DND-41 (cell line): ENCODE results near the gene GALNT1.

Experiments
- ATAC-seq: fragments of 200-7000 bp; cut with Tn5 transposase; 3 replicates; pipeline ENCODE4 v1.9.1; 2021; ENCODE audit warnings: low read depth; ENCODE audit not compliant: insufficient read depth
- DNase-seq: peaks from one replicate; pipeline ENCODE4 v3.0.0-alpha.2; 2020
- H2AFZ ChIP-seq: 2 replicates; pipeline ENCODE4 v1.6.0; 2012; ENCODE audit warnings: low read depth, low read length
- H3K27ac ChIP-seq: 2 replicates; pipeline ENCODE4 v1.5.1; 2012; ENCODE audit warnings: low read length, inconsistent platforms
- H3K27me3 ChIP-seq: fragments of 200-600 bp; sonication (generic); 2 replicates; pipeline ENCODE4 v1.6.0; 2012; ENCODE audit warnings: low read length, mild to moderate bottlenecking, inconsistent platforms; ENCODE audit not compliant: insufficient read depth, poor library complexity
- H3K36me3 ChIP-seq: 2 replicates; pipeline ENCODE4 v1.5.1; 2012; ENCODE audit warnings: low read length, inconsistent platforms; ENCODE audit not compliant: insufficient read depth
- H3K4me1 ChIP-seq: 2 replicates; pipeline ENCODE4 v1.5.1; 2012; ENCODE audit warnings: mild to moderate bottlenecking, low read length; ENCODE audit not compliant: insufficient read depth
- H3K4me2 ChIP-seq: 2 replicates; pipeline ENCODE4 v1.6.0; 2012; ENCODE audit warnings: mild to moderate bottlenecking, moderate library complexity, low read length, inconsistent platforms; ENCODE audit not compliant: insufficient read depth
- H3K4me3 ChIP-seq, 2 experiments: fragments of 200-600 bp in 1 of 2; shearing (Covaris generic) in 1 of 2; 2 replicates each; pipeline ENCODE4 v1.5.1; 2012 to 2016; ENCODE audit warnings: inconsistent platforms in 2 of 2, low read length in 2 of 2, mild to moderate bottlenecking in 2 of 2, low read depth in 1 of 2, moderate library complexity in 1 of 2
- H3K79me2 ChIP-seq: 2 replicates; pipeline ENCODE4 v1.6.0; 2012; ENCODE audit warnings: low read length, inconsistent platforms; ENCODE audit not compliant: insufficient read depth
- H3K9ac ChIP-seq: 2 replicates; pipeline ENCODE4 v1.6.0; 2012; ENCODE audit warnings: low read depth, mild to moderate bottlenecking, inconsistent platforms, low read length, moderate library complexity
- H3K9me3 ChIP-seq: 2 replicates; pipeline ENCODE4 v1.5.1; 2012; ENCODE audit warnings: low read length, moderate library complexity, mild to moderate bottlenecking, inconsistent platforms; ENCODE audit not compliant: insufficient read depth, severe bottlenecking
- H4K20me1 ChIP-seq: 2 replicates; pipeline ENCODE4 v1.6.0; 2012; ENCODE audit warnings: low read length; ENCODE audit not compliant: insufficient read depth
- CTCF ChIP-seq: IDR thresholded peaks from 2 replicates; pipeline ENCODE4 v1.5.1; 2012; ENCODE audit warnings: borderline replicate concordance, low read length, moderate library complexity, mild to moderate bottlenecking; ENCODE audit not compliant: poor library complexity, severe bottlenecking; ENCODE audit errors: extremely low read depth
- EZH2 ChIP-seq: IDR thresholded peaks from 3 replicates; pipeline ENCODE4 v1.6.1; 2012; ENCODE audit warnings: borderline replicate concordance, low read depth, mild to moderate bottlenecking, moderate library complexity, low read length, inconsistent platforms; ENCODE audit not compliant: severe bottlenecking

GALNT1 gene

GRCh38 chr18:35603528-35603927 is 22.0 kb downstream of the GALNT1 start:
- Histone ChIP-seq H3K36me3 (no peaks in the 10 kb centered on the region), H4K20me1 (peaks cover 15% of the 10 kb centered on the region; the same call in 1 of the 2 replicates), H3K9me3 (peaks cover 24% of the 10 kb centered on the region), H3K4me3 (no peak overlapping the region), H3K27ac (no peak overlapping the region), H3K79me2 (peaks cover 59% of the 10 kb centered on the region), H2AFZ (no peak overlapping the region), H3K4me1 (no peaks in the 10 kb centered on the region), H3K27me3 (no peaks in the 10 kb centered on the region), H3K9ac (no peak overlapping the region), H3K4me2 (no peak overlapping the region)
- no peak for TF ChIP-seq CTCF
- TF ChIP-seq EZH2: no peak
- no peak for ATAC-seq
- DNase-seq: no peak

GRCh38 chr18:35604369-35604768 is 22.8 kb downstream of the GALNT1 start:
- TF ChIP-seq EZH2: no peak
- TF ChIP-seq CTCF: no peak
- no peak overlapping the region for H3K4me2 ChIP-seq
- no peaks in the 10 kb centered on the region for H3K36me3 ChIP-seq
- H3K4me1 ChIP-seq: no peaks in the 10 kb centered on the region
- H3K27me3 ChIP-seq: no peaks in the 10 kb centered on the region
- H3K9ac ChIP-seq: no peak overlapping the region
- peaks cover 24% of the 10 kb centered on the region for H3K9me3 ChIP-seq
- ATAC-seq (no peak), DNase-seq (no peak)
- H3K79me2 ChIP-seq: peaks cover 67% of the 10 kb centered on the region
- peaks cover 18% of the 10 kb centered on the region; the same call in 1 of the 2 replicates for H4K20me1 ChIP-seq
- no peak overlapping the region for H3K4me3 ChIP-seq
- H2AFZ ChIP-seq: no peak overlapping the region
- H3K27ac ChIP-seq: no peak overlapping the region

GRCh38 chr18:35605686-35606417 is 24.3 kb downstream of the GALNT1 start:
- peaks cover 20% of the 10 kb centered on the region for H3K9me3 ChIP-seq
- peaks cover 69% of the 10 kb centered on the region for H3K79me2 ChIP-seq
- peaks cover 23% of the 10 kb centered on the region; the same call in 1 of the 2 replicates for H4K20me1 ChIP-seq
- DNase-seq (no peak), ATAC-seq (no peak)
- no peak overlapping the region for H3K4me3 ChIP-seq
- no peaks in the 10 kb centered on the region for H3K27me3 ChIP-seq
- no peak overlapping the region for H3K4me2 ChIP-seq
- H3K4me1 ChIP-seq: no peaks in the 10 kb centered on the region
- H3K36me3 ChIP-seq: no peaks in the 10 kb centered on the region
- H3K9ac ChIP-seq: no peak overlapping the region
- TF ChIP-seq EZH2 (no peak), CTCF (no peak)
- H2AFZ ChIP-seq: no peak overlapping the region
- H3K27ac ChIP-seq: no peak overlapping the region

DNA sequence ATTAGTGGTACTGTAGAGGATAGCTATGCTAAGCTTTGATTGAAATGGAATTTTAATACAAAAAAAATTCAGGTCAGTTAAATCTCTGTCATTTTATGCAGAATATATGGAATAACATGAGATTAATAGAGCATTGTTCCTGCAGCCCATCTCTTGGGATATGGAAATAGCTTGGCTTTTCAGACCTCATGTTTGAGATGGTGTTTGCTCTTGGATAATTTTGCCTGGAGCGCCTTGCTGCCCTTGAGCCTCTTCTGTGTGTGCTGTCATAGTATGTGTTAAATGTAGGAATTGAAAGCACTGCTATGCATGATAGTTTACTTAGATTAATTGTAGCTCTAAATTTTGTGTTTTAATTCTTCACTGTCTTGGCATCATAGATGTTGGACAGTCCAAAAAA is 27.7 kb downstream of the GALNT1 start:
- no peaks in the 10 kb centered on the region for H3K27me3 ChIP-seq
- H3K9me3 ChIP-seq: no peaks in the 10 kb centered on the region
- H3K36me3 ChIP-seq: no peaks in the 10 kb centered on the region
- ATAC-seq: no peak
- no peak overlapping the region for H3K9ac ChIP-seq
- no peak for TF ChIP-seq EZH2
- TF ChIP-seq CTCF: no peak
- H3K27ac ChIP-seq: no peak overlapping the region
- H3K79me2 ChIP-seq: peaks cover 52% of the 10 kb centered on the region
- H3K4me2 ChIP-seq: no peak overlapping the region
- DNase-seq: no peak
- H4K20me1 ChIP-seq: peaks cover 24% of the 10 kb centered on the region; the same call in 1 of the 2 replicates
- H3K4me1 ChIP-seq: no peaks in the 10 kb centered on the region
- no peak overlapping the region for H2AFZ ChIP-seq
- H3K4me3 ChIP-seq: no peak overlapping the region
